ENCODE results near the gene HMCN2.

DNA sequence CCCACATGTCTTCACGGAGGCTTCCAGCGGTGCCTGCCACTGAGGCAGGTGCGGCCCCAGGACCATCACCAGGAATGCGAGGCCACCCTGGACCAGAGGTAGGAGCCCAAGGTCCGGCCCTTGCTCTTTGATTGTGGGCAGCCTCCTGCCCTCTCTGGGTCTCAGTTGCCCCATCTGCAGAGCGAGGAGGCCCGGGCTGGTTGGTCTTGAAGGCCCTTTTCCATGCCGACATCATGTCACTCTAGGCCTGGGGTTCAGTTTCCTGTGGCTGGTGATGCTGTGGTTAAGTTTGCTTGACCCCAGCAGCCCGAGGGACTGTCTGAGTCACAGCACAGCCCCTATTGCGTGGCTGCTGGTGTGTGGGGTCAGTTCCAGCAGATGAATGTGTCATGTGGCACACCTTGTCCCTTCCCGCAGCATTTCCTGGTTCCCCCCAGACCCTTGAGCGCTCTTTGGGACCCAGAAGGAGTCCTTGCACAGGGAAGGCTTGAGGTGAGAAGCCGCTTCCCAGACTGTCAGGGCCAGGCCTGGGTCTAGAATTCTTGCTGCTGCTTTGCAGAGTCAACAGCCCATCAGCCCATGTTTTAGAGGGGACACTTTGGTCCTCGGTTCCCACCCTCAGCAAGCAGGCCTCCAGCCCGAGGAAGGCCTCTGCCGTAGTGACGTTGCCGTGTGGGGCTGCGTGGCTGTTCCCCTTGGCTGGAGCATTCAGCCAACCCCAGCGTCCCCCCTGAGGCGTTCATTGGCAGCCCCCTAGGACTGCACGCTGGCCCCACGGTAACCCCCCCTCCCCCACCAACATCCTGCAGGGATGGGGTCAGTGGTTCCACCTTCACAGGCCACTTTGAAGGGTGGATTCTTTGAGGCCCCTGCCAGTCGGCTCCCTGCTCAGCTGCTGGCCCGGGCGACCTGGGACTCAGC is 31.0 kb upstream of the HMCN2 start:
- TF ChIP-seq, protein P1, sequence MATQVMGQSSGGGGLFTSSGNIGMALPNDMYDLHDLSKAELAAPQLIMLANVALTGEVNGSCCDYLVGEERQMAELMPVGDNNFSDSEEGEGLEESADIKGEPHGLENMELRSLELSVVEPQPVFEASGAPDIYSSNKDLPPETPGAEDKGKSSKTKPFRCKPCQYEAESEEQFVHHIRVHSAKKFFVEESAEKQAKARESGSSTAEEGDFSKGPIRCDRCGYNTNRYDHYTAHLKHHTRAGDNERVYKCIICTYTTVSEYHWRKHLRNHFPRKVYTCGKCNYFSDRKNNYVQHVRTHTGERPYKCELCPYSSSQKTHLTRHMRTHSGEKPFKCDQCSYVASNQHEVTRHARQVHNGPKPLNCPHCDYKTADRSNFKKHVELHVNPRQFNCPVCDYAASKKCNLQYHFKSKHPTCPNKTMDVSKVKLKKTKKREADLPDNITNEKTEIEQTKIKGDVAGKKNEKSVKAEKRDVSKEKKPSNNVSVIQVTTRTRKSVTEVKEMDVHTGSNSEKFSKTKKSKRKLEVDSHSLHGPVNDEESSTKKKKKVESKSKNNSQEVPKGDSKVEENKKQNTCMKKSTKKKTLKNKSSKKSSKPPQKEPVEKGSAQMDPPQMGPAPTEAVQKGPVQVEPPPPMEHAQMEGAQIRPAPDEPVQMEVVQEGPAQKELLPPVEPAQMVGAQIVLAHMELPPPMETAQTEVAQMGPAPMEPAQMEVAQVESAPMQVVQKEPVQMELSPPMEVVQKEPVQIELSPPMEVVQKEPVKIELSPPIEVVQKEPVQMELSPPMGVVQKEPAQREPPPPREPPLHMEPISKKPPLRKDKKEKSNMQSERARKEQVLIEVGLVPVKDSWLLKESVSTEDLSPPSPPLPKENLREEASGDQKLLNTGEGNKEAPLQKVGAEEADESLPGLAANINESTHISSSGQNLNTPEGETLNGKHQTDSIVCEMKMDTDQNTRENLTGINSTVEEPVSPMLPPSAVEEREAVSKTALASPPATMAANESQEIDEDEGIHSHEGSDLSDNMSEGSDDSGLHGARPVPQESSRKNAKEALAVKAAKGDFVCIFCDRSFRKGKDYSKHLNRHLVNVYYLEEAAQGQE (IDR thresholded peaks at IDR 0.05), result no peak
- no peak for TF ChIP-seq ELK1 (IDR thresholded peaks at IDR 0.05; ENCODE audit: low read depth, low read length)
- no peak for TF ChIP-seq CTCF (IDR thresholded peaks at IDR 0.05)
- TF ChIP-seq MAFK (IDR thresholded peaks at IDR 0.05; ENCODE audit: partially characterized antibody), result no peak
- TF ChIP-seq SMC3 (IDR thresholded peaks at IDR 0.05), result no peak
- TF ChIP-seq BHLHE40 (IDR thresholded peaks at IDR 0.05; ENCODE audit: low read depth, low read length), result no peak
